Transverse colon (tissue), 4 donors: ENCODE measurements around the gene DRC7. TPM values are rescaled to one million over a fixed set of nuclear protein-coding genes. Genes with fewer than 3 reads are reported as not detected.

ENCODE experiments used
- DNase-seq: peaks from one replicate; pipeline ENCODE4 v3.0.0-alpha.2; 2019
- H3K27ac ChIP-seq, 4 donors: fragments of 200-600 bp; sonication (generic); 2 replicates each; pipeline ENCODE4 v1.5.1; 2016 to 2018; ENCODE audit warnings: inconsistent platforms in 4 of 4
- H3K27me3 ChIP-seq: fragments of 200-600 bp; sonication (generic); 2 replicates; pipeline ENCODE4 v1.5.1; 2017; ENCODE audit warnings: inconsistent platforms
- H3K36me3 ChIP-seq, 4 donors: fragments of 200-600 bp; sonication (generic); 2 replicates each; pipeline ENCODE4 v1.5.1; 2017 to 2019; ENCODE audit warnings: inconsistent platforms in 4 of 4
- H3K4me1 ChIP-seq, 4 donors: fragments of 200-600 bp; sonication (generic); 2 replicates each; pipeline ENCODE4 v1.5.1; 2017 to 2020; ENCODE audit warnings: inconsistent platforms in 4 of 4
- H3K4me3 ChIP-seq, 4 donors: fragments of 200-600 bp; sonication (generic); 1 replicate in 1 of 4; 2 replicates in 3 of 4; pipeline versions ENCODE4 v1.5.1 to v1.6.1; 2017 to 2019; ENCODE audit warnings: inconsistent platforms in 4 of 4
- H3K9me3 ChIP-seq, 2 donors: fragments of 200-600 bp; sonication (generic); 2 replicates each; pipeline ENCODE4 v1.5.1; 2017 to 2019; ENCODE audit warnings: inconsistent platforms in 2 of 2
- CTCF ChIP-seq, 5 experiments: fragments of 200-600 bp in 3 of 5; fragments of 450-650 bp in 2 of 5; sonication (generic) in 3 of 5; IDR thresholded peaks; 1 replicate in 2 of 5; 2 replicates in 3 of 5; pipeline ENCODE4 v1.5.1; 2016 to 2017; ENCODE audit warnings: antibody characterized with exemption in 5 of 5, inconsistent platforms in 3 of 5, mild to moderate bottlenecking in 2 of 5, moderate library complexity in 1 of 5
- EP300 ChIP-seq: sonication (generic); formaldehyde crosslinking; IDR thresholded peaks from one replicate; pipeline ENCODE4 v1.6.1; 2017; ENCODE audit warnings: antibody characterized with exemption, low read depth
- POLR2A ChIP-seq: fragments of 450-650 bp; IDR thresholded peaks from one replicate; pipeline ENCODE4 v1.6.1; 2016; ENCODE audit warnings: antibody characterized with exemption, mild to moderate bottlenecking, moderate library complexity
- POLR2AphosphoS5 ChIP-seq, 3 donors: sonication (generic); formaldehyde crosslinking; IDR thresholded peaks; one replicate each; pipeline ENCODE4 v1.6.1; 2016; ENCODE audit warnings: antibody characterized with exemption in 3 of 3
- WGBS, 2 donors: methylation state at CpG; one replicate each; pipeline ENCODE4 v1.1.5; 2018; ENCODE audit warnings: low coverage in 1 of 2; 5-methylcytosine and 5-hydroxymethylcytosine counted together
- in situ Hi-C, 4 donors: fragments of 200-750 bp; cut with MboI; loops; one replicate each; pipeline versions ENCODE4 v1.15.0 to v1.15.1; 2017; ENCODE audit warnings: low sequenced_read_pairs in 3 of 4, low pct_ligation_motif_present in 1 of 4, low pct_unique_long_range_greater_than_20kb in 1 of 4
- intact Hi-C: fragments of 100-400 bp; cut with DNase I; formaldehyde crosslinking; loops from one replicate; pipeline ENCODE4 v1.15.1; 2023; ENCODE audit warnings: low total_unique reads
- total RNA-seq, 4 donors: library from RNA; depleted of rRNA; stranded (reverse); fragments of >200 nt; gene quantifications; one replicate each; pipeline ENCODE4 v1.1.0, GENCODE V29; 2016

Gene DRC7
- total RNA-seq, 4 donors from 2014 or later = not detected

- Histone ChIP-seq H3K27ac (no peak overlapping the region), H3K9me3 (no peaks in the 10 kb centered on the region), H3K4me3 (no peak overlapping the region), H3K36me3 (no peaks in the 10 kb centered on the region), H3K4me1 (no peaks in the 10 kb centered on the region), H3K27me3 (no peaks in the 10 kb centered on the region)
- in situ Hi-C loops = no loop called here
- intact Hi-C loops = no loop called here
- WGBS, 2 donors = 76 to 83% methylated on average over 1 to 3 of the region's 3 CpGs
- DNase-seq = no peak
- TF ChIP-seq POLR2A (no peak), EP300 (no peak)
Observed at GRCh38 chr16:57749101-57749692, 54.6 kb downstream of the DRC7 start.

- in situ Hi-C loops = loop anchor here in 3 of 4 donors (25.0 kb wide), 1 partner anchor 262 kb away; the partner anchor contains the start of genes USB1 (in 3 of the 3) and ZNF319 (in 3 of the 3)
- no peak overlapping the region for H3K27ac ChIP-seq
- DNase-seq = no peak
- no peak overlapping the region for H3K4me3 ChIP-seq
- H3K9me3 ChIP-seq = no peaks in the 10 kb centered on the region
- no peaks in the 10 kb centered on the region for H3K4me1 ChIP-seq
- WGBS, 2 donors = 60 to 83% methylated on average over 4 to 5 of the region's 5 CpGs
- no peak for TF ChIP-seq POLR2AphosphoS5 (IDR thresholded peaks at IDR 0.05)
- no peak for TF ChIP-seq POLR2A
- no peak for TF ChIP-seq EP300
- TF ChIP-seq CTCF (IDR thresholded peaks at IDR 0.05) = no peak
- H3K36me3 ChIP-seq = no peaks in the 10 kb centered on the region
- intact Hi-C loops = loop anchor here (10.0 kb wide), 1 partner anchor 265 kb away; no protein-coding TSS in a partner anchor
- no peaks in the 10 kb centered on the region for H3K27me3 ChIP-seq
Observed at GRCh38 chr16:57749856-57750452, 55.3 kb downstream of the DRC7 start.

- in situ Hi-C loops (loop anchor here in 3 of 4 donors (25.0 kb wide), 1 partner anchor 261 kb away; the partner anchor contains the start of genes USB1 (in 3 of the 3) and ZNF319 (in 3 of the 3)), intact Hi-C loops (loop anchor here (10.0 kb wide), 1 partner anchor 264 kb away; no protein-coding TSS in a partner anchor)
- no peak overlapping the region for H3K4me3 ChIP-seq
- no peak overlapping the region for H3K27ac ChIP-seq
- no peaks in the 10 kb centered on the region for H3K36me3 ChIP-seq
- no peaks in the 10 kb centered on the region for H3K4me1 ChIP-seq
- 91 to 96% methylated on average over 4 to 23 of the region's 24 CpGs for WGBS, 2 donors
- no peaks in the 10 kb centered on the region for H3K27me3 ChIP-seq
- no peaks in the 10 kb centered on the region for H3K9me3 ChIP-seq
- DNase-seq = no peak
- TF ChIP-seq CTCF (IDR thresholded peaks at IDR 0.05) (no peak), POLR2AphosphoS5 (IDR thresholded peaks at IDR 0.05) (no peak), EP300 (no peak), POLR2A (no peak)
Observed at GRCh38 chr16:57750796-57751538, 56.4 kb downstream of the DRC7 start.

GRCh38 chr16:57751539-57752202 lies 57.1 kb downstream of the DRC7 start:
- H3K36me3 ChIP-seq = no peaks in the 10 kb centered on the region
- no peak overlapping the region for H3K27ac ChIP-seq
- H3K4me1 ChIP-seq = no peaks in the 10 kb centered on the region
- in situ Hi-C loops = loop anchor here in 3 of 4 donors (25.0 kb wide), 1 partner anchor 261 kb away; the partner anchor contains the start of genes USB1 (in 3 of the 3) and ZNF319 (in 3 of the 3)
- intact Hi-C loops = loop anchor here (10.0 kb wide), 1 partner anchor 263 kb away; no protein-coding TSS in a partner anchor
- 92% methylated on average over 25 of the region's 26 CpGs; no CpG with 5 or more reads in 1 of the 2 donors for WGBS, 2 donors
- no peaks in the 10 kb centered on the region for H3K27me3 ChIP-seq
- no peaks in the 10 kb centered on the region for H3K9me3 ChIP-seq
- no peak overlapping the region for H3K4me3 ChIP-seq
- no peak for TF ChIP-seq POLR2AphosphoS5 (IDR thresholded peaks at IDR 0.05)
- TF ChIP-seq EP300 = no peak
- TF ChIP-seq CTCF (IDR thresholded peaks at IDR 0.05) = no peak
- no peak for TF ChIP-seq POLR2A
- no peak for DNase-seq
